Psoas muscle (tissue), 8 donors: ENCODE data around the gene MTHFD2. TPM values are rescaled to one million over a fixed set of nuclear protein-coding genes. Genes with fewer than 3 reads are reported as not detected.

ENCODE experiments used
- ATAC-seq, 4 donors: fragments of 200-7000 bp; cut with Tn5 transposase; one replicate each; pipeline ENCODE4 v1.9.1; 2020; ENCODE audit warnings: moderate library complexity in 3 of 4, mild to moderate bottlenecking in 2 of 4
- DNase-seq, 2 donors: peaks; one replicate each; pipeline ENCODE4 v3.0.0-alpha.2; 2020
- H3K27ac ChIP-seq: fragments of 200-600 bp; one replicate; pipeline ENCODE4 v1.8.0; 2022
- H3K27me3 ChIP-seq, 3 donors: fragments of 200-600 bp in 1 of 3; one replicate each; pipeline versions ENCODE4 v1.6.1 to v1.8.0; 2013 to 2022; ENCODE audit warnings: low read length in 2 of 3, mild to moderate bottlenecking in 2 of 3, moderate library complexity in 1 of 3; ENCODE audit not compliant: insufficient read depth in 3 of 3
- H3K36me3 ChIP-seq, 2 donors: fragments of 200-600 bp in 1 of 2; one replicate each; pipeline versions ENCODE4 v1.6.1 to v1.8.0; 2013 to 2022; ENCODE audit warnings: low read depth in 1 of 2, mild to moderate bottlenecking in 1 of 2, moderate library complexity in 1 of 2; ENCODE audit not compliant: insufficient read depth in 1 of 2
- H3K4me1 ChIP-seq: fragments of 200-600 bp; one replicate; pipeline ENCODE4 v1.8.0; 2022
- H3K4me3 ChIP-seq: fragments of 200-600 bp; one replicate; pipeline ENCODE4 v1.8.0; 2022; ENCODE audit warnings: mild to moderate bottlenecking
- H3K9me3 ChIP-seq: fragments of 200-600 bp; one replicate; pipeline ENCODE4 v1.8.0; 2022
- CTCF ChIP-seq: fragments of 200-600 bp; IDR thresholded peaks from one replicate; pipeline ENCODE4 v1.8.0; 2022; ENCODE audit warnings: antibody characterized with exemption
- WGBS, 3 donors: extraction: QIAGEN DNeasy Blood & Tissue Kit; methylation state at CpG; one replicate each; pipeline versions ENCODE4 v1.1.6 to v1.1.7; 2013; 5-methylcytosine and 5-hydroxymethylcytosine counted together
- intact Hi-C, 2 donors: fragments of 100-400 bp; cut with DNase I; formaldehyde crosslinking; loops; one replicate each; pipeline versions ENCODE4 v1.11.0 to v1.14.2; 2022
- polyA plus RNA-seq, 3 donors: library from polyadenylated mRNA; stranded (reverse); fragments of 200-250 nt; gene quantifications; one replicate each; pipeline ENCODE4 v1.2.3, GENCODE V29; 2013
- total RNA-seq, 4 donors: library from RNA; stranded (reverse); fragmentation: NEBNext Ultra II Directional in 2 of 4; extraction: Animal tissue kit (Norgen Biotek cat#: 25700) in 2 of 4; gene quantifications; one replicate each; pipeline versions ENCODE4 v1.2.1 to v1.2.4, GENCODE V29; 2021 to 2023
- donor health status: healthy with polysubstance abuse.
- donor health status: DM: no; HTN: no; CAD: no; lungs with moderate emphysema.
- donor health status: Bipolar disorder and iron deficiency.
- donor health status: healthy.
- donor health status: DM: yes; HTN: yes; CAD: no.
- donor health status: DM: no; HTN: no; CAD: no.
- donor health status: DM: no; HTN: no; CAD: no.
- donor health status: DM: yes; HTN: yes; CAD: no.

Gene MTHFD2
- total and polyA plus RNA-seq, 7 donors = 16.6 to 112 (median 60.4) TPM

- H3K4me3 ChIP-seq = no peak overlapping the region
- H3K9me3 ChIP-seq = no peaks in the 10 kb centered on the region
- WGBS, 3 donors = 94 to 98% (median 94%) methylated on average over 6 of the region's 6 CpGs
- TF ChIP-seq CTCF = no peak
- peaks cover 14% of the 10 kb centered on the region for H3K4me1 ChIP-seq
- H3K27ac ChIP-seq = no peak overlapping the region
- intact Hi-C loops = no loop called here
- no peak for DNase-seq
- H3K27me3 ChIP-seq = no peaks in the 10 kb centered on the region
- no peak for ATAC-seq
- peaks cover 0 to 13% of the 10 kb centered on the region in 2 donors for H3K36me3 ChIP-seq
Measured at GRCh38 chr2:74222300-74222650, 23.9 kb downstream of the MTHFD2 start.

GRCh38 chr2:74223941-74224770 is 25.7 kb downstream of the MTHFD2 start:
- H3K4me3 ChIP-seq = no peak overlapping the region
- TF ChIP-seq CTCF = no peak
- H3K4me1 ChIP-seq = peaks cover 15% of the 10 kb centered on the region
- WGBS, 3 donors = 93 to 94% (median 93%) methylated on average over 8 of the region's 8 CpGs
- no peaks in the 10 kb centered on the region for H3K36me3 ChIP-seq
- no peak for ATAC-seq
- H3K9me3 ChIP-seq = no peaks in the 10 kb centered on the region
- no peak overlapping the region for H3K27ac ChIP-seq
- DNase-seq = no peak
- intact Hi-C loops = no loop called here
- no peaks in the 10 kb centered on the region for H3K27me3 ChIP-seq

GRCh38 chr2:74225698-74226459 is 27.5 kb downstream of the MTHFD2 start:
- peak overlapping the region; percentile 46 for H3K4me3 ChIP-seq
- H3K9me3 ChIP-seq = no peaks in the 10 kb centered on the region
- H3K27ac ChIP-seq = peak overlapping the region; percentile 68
- WGBS, 3 donors = 53 to 68% (median 57%) methylated on average over 4 of the region's 4 CpGs
- H3K27me3 ChIP-seq = no peaks in the 10 kb centered on the region
- TF ChIP-seq CTCF = no peak
- no peaks in the 10 kb centered on the region for H3K36me3 ChIP-seq
- intact Hi-C loops = no loop called here
- ATAC-seq (peak in 3 of 4 donors; percentile 29 to 53 (median 49)), DNase-seq (no peak)
- peaks cover 15% of the 10 kb centered on the region for H3K4me1 ChIP-seq

GRCh38 chr2:74226648-74227213 is 28.3 kb downstream of the MTHFD2 start:
- intact Hi-C loops = no loop called here
- H3K27ac ChIP-seq = peak overlapping the region; percentile 68
- H3K36me3 ChIP-seq = no peaks in the 10 kb centered on the region
- H3K4me1 ChIP-seq = peaks cover 15% of the 10 kb centered on the region
- TF ChIP-seq CTCF = no peak
- H3K9me3 ChIP-seq = no peaks in the 10 kb centered on the region
- no peaks in the 10 kb centered on the region for H3K27me3 ChIP-seq
- DNase-seq = peak; percentile 38 to 80
- H3K4me3 ChIP-seq = peak overlapping the region; percentile 46
- WGBS, 3 donors = 35 to 55% (median 39%) methylated on average over 21 of the region's 21 CpGs
- peak; percentile 80 to 95 (median 92) for ATAC-seq
